ENCODE measurements around the gene THAP6. TPM values are rescaled to one million over a fixed set of nuclear protein-coding genes. Genes with fewer than 3 reads are reported as not detected.

THAP6 gene
- total and polyA plus RNA-seq, 2 of the 8 experiments (the other 6 are each of a cell fraction or from before 2014, with no cell fraction given), result 3.3 to 9.7 TPM

DNA sequence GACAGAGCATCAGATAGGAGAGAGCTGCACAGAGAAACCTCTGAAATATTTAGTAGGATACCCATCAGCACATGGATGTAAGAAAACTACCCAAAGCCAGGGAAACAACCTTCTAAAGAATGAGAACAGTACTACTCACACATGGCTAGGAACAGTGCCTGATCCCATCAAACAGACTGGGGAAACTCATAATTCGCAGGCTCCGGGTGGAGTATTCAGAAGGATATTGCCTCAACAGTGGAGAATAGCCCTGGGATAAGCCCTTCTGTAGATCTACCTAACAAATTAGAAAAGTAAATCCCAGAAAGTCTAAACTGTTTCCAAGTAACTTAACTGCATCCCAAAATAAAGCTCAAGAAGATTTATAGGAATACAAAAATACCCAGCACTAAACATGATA lies 17.9 kb upstream of the THAP6 start:
- Histone ChIP-seq H4K91ac (replicated peaks; ENCODE audit: insufficient read length, low read length) (no peak overlapping the region), H4K5ac (ENCODE audit: insufficient read length, low read depth, low read length) (no peak overlapping the region), H3K79me1 (ENCODE audit: low read depth, low read length) (no peaks in the 10 kb centered on the region), H3K23me2 (ENCODE audit: low read depth, low read length) (no peaks in the 10 kb centered on the region), H3K27ac (ENCODE audit: low read depth, low read length) (no peak overlapping the region), H2BK120ac (replicated peaks; ENCODE audit: low read depth, low read length) (no peak overlapping the region), H3K18ac (ENCODE audit: extremely low read depth, low read length) (no peak overlapping the region), H3K23ac (ENCODE audit: insufficient read length) (no peak overlapping the region), H2AFZ (ENCODE audit: low read length) (no peak overlapping the region), H3K9ac (replicated peaks in 1 of 4; ENCODE audit: extremely low read depth in 1 of 4, low read depth in 3 of 4, low read length in 3 of 4) (no peak overlapping the region), H3K4me2 (ENCODE audit: insufficient read depth in 1 of 2, low read depth in 2 of 2, low read length in 2 of 2) (no peak overlapping the region), H2AK5ac (ENCODE audit: low read depth, low read length) (no peak overlapping the region), H3K14ac (ENCODE audit: insufficient read length) (no peak overlapping the region), H3K4me1 (replicated peaks in 1 of 4; ENCODE audit: control insufficient read depth in 3 of 4, insufficient read depth in 4 of 4, low read length in 3 of 4) (no peaks in the 10 kb centered on the region), H3K27me3 (replicated peaks in 1 of 4; ENCODE audit: control insufficient read depth in 3 of 4, extremely low read depth in 1 of 4, insufficient read depth in 3 of 4, low read length in 3 of 4) (no peaks in the 10 kb centered on the region), H3K36me3 (ENCODE audit: control insufficient read depth in 2 of 4, insufficient read depth in 4 of 4, low read length in 3 of 4) (peaks cover 0 to 28% (median 7%) of the 10 kb centered on the region in 4 experiments; a peak in 4 of 8 replicates), H3K79me2 (ENCODE audit: control insufficient read depth in 1 of 2, insufficient read depth in 2 of 2, low read length in 2 of 2) (peaks cover 0 to 23% of the 10 kb centered on the region in 2 experiments; a peak in 2 of 4 replicates), H2BK5ac (ENCODE audit: low read depth, low read length) (no peak overlapping the region), H2BK20ac (ENCODE audit: low read length) (no peak overlapping the region), H3K4ac (replicated peaks; ENCODE audit: insufficient read length, low read depth, low read length) (no peak overlapping the region), H2BK12ac (ENCODE audit: low read depth, low read length) (no peak overlapping the region), H3K56ac (replicated peaks; ENCODE audit: insufficient read length, low read depth, low read length) (no peak overlapping the region), H3K4me3 (ENCODE audit: extremely low read depth in 1 of 4, insufficient read depth in 2 of 4, low read depth in 3 of 4, low read length in 4 of 4) (no peak overlapping the region), H4K8ac (ENCODE audit: extremely low read depth, insufficient read depth, low read length) (no peak overlapping the region), H4K20me1 (replicated peaks in 1 of 2; ENCODE audit: control insufficient read depth in 1 of 2, insufficient read depth in 2 of 2, low read length in 2 of 2) (peaks cover 0 to 4% of the 10 kb centered on the region in 2 experiments), H3K9me3 (ENCODE audit: insufficient read depth in 2 of 2, low read depth in 1 of 2, low read length in 1 of 2) (0 out of 4 replicates have a peak, but pooled peaks cover 0 to 7% of the 10 kb centered on the region in 2 experiments), H2BK15ac (ENCODE audit: low read length) (no peak overlapping the region)
- CTCF ChIA-PET (ENCODE audit: partially characterized antibody), result no interaction called here
- WGBS, 2 experiments (ENCODE audit: extremely low coverage in 1 of 2, insufficient coverage in 1 of 2, insufficient read length in 1 of 2, insufficient replicate concordance in 2 of 2, low coverage in 1 of 2, low lambda C conversion rate in 2 of 2, missing lambda C conversion rate in 1 of 2), result 89% methylated on average over 2 of the region's 2 CpGs; no CpG with 5 or more reads in 1 of the 2 experiments
- POLR2A ChIA-PET (ENCODE audit: partially characterized antibody), result no interaction called here
- DNase-seq (ENCODE audit: low read depth in 1 of 2, low spot score in 2 of 2) (no peak), FAIRE-seq (no peak)
- TF ChIP-seq SIX5 (IDR thresholded peaks at IDR 0.05; ENCODE audit: low read depth, low read length), result no peak
- no peak for TF ChIP-seq RAD21 (IDR thresholded peaks at IDR 0.05 in 1 of 2, conservative IDR thresholded peaks at IDR 0.05 in 1 of 2; ENCODE audit: low read depth in 2 of 2, low read length in 2 of 2)
